ENCODE results near the gene ECM1. TPM values are rescaled to one million over a fixed set of nuclear protein-coding genes. Genes with fewer than 3 reads are reported as not detected.

ECM1 gene
- total RNA-seq, 1 donor from 2014 or later: 16.9 TPM

GRCh38 chr1:150479927-150480352 is 28.0 kb upstream of the ECM1 start:
- H3K9me3 ChIP-seq: no peaks in the 10 kb centered on the region

GRCh38 chr1:150484431-150484830 is 23.5 kb upstream of the ECM1 start:
- no peak for ATAC-seq

More at GRCh38 chr1:150479927-150480352, 28.0 kb upstream of the ECM1 start:
- H3K4me3 ChIP-seq: no peak overlapping the region
- H3K36me3 ChIP-seq: no peaks in the 10 kb centered on the region
- intact Hi-C loops (cut with DNase I): no loop called here
- DNase-seq (no peak), ATAC-seq (no peak)
- H3K27ac ChIP-seq: no peak overlapping the region
- no peaks in the 10 kb centered on the region for H3K27me3 ChIP-seq (ENCODE audit: low read depth)
- H3K4me1 ChIP-seq: peaks cover 4% of the 10 kb centered on the region
- TF ChIP-seq, protein P1, sequence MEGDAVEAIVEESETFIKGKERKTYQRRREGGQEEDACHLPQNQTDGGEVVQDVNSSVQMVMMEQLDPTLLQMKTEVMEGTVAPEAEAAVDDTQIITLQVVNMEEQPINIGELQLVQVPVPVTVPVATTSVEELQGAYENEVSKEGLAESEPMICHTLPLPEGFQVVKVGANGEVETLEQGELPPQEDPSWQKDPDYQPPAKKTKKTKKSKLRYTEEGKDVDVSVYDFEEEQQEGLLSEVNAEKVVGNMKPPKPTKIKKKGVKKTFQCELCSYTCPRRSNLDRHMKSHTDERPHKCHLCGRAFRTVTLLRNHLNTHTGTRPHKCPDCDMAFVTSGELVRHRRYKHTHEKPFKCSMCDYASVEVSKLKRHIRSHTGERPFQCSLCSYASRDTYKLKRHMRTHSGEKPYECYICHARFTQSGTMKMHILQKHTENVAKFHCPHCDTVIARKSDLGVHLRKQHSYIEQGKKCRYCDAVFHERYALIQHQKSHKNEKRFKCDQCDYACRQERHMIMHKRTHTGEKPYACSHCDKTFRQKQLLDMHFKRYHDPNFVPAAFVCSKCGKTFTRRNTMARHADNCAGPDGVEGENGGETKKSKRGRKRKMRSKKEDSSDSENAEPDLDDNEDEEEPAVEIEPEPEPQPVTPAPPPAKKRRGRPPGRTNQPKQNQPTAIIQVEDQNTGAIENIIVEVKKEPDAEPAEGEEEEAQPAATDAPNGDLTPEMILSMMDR (IDR thresholded peaks at IDR 0.05): no peak

DNA sequence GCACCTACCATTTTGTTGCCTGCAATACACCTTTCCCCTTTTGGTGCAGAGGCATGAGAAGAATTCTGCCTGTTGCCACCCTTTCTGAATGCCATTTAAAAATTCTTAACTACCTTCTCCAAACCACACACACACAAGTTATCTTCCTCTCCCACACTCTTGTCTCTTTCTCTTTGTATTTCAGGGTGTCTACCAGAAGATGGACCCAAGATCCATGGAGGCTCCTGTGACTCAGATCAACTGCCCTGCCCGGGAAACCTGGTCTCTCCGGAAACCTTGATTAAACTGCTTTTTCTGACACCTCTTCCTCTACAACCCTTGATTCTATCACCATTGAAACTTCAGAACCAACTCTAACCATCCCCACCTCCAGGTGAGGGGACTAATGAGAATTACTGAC is 23.0 kb upstream of the ECM1 start:
- no peak for ATAC-seq
- TF ChIP-seq, protein P1 (IDR thresholded peaks at IDR 0.05): no peak
- no peak overlapping the region for H3K27ac ChIP-seq
- H3K36me3 ChIP-seq: peaks cover 12% of the 10 kb centered on the region
- peaks cover 13% of the 10 kb centered on the region for H3K4me1 ChIP-seq
- no peaks in the 10 kb centered on the region for H3K9me3 ChIP-seq
- H3K4me3 ChIP-seq: no peak overlapping the region
- no peak for DNase-seq
- intact Hi-C loops (cut with DNase I): no loop called here
- H3K27me3 ChIP-seq (ENCODE audit: low read depth): no peaks in the 10 kb centered on the region

More at GRCh38 chr1:150484431-150484830, 23.5 kb upstream of the ECM1 start:
- Histone ChIP-seq H3K27ac (no peak overlapping the region), H3K9me3 (no peaks in the 10 kb centered on the region), H3K27me3 (ENCODE audit: low read depth) (no peaks in the 10 kb centered on the region), H3K4me1 (peaks cover 13% of the 10 kb centered on the region), H3K4me3 (no peak overlapping the region), H3K36me3 (peaks cover 8% of the 10 kb centered on the region)
- intact Hi-C loops (cut with DNase I): no loop called here
- TF ChIP-seq, protein P1 (IDR thresholded peaks at IDR 0.05): no peak
- DNase-seq: no peak

DNA sequence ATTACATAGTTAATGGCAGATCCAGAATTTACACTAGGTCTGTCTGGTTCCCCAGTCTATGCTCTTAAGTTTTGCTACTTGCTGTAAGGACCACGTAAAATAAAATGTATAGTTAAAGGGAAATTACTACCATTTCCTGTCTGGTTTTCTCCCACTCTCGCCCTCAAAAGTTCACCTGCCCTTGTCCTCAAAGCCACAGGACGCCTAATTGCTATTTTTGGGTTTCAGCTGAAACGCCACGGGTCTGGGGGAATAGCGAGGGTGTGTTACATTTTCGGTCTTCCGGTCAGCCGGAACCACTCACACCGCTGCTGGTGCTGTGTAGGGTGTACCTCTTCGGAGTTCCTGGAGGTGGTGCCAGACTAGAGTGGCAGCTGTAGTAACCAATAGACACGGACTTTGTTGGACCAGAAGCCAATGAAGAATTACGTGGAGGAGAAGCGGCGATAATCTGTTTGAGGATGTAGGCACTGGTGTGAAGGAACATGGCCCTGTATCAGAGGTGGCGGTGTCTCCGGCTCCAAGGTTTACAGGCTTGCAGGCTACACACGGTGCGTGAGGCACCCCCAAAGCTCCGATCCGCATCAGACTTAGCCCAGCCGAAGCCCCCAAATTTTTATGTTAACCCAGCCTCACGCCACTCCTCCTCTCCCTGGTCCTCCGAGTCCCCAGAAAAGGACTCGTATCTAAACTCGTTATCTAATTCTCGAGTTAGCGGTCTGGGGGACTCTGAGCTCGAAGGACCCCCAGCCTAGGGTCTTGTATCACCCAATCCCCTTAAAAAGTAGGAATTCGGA is 20.7 kb upstream of the ECM1 start, which contains the start of gene TARS2:
Gene TARS2, plus strand, starts transcription at position 454 of the 797 bp plus-strand sequence. Its CDS starts 32 bp downstream, at position 486.
- H3K27me3 ChIP-seq (ENCODE audit: low read depth): no peaks in the 10 kb centered on the region
- H3K36me3 ChIP-seq: peaks cover 36% of the 10 kb centered on the region
- H3K4me1 ChIP-seq: peaks cover 13% of the 10 kb centered on the region
- ATAC-seq: peak; percentile 100
- DNase-seq: peak; percentile 93
- intact Hi-C loops (cut with DNase I): no loop called here
- peak within 1 kb of the TSS; percentile 83 for H3K27ac ChIP-seq
- H3K9me3 ChIP-seq: no peaks in the 10 kb centered on the region
- peak within 1 kb of the TSS; percentile 94 for H3K4me3 ChIP-seq
- TF ChIP-seq, protein P1 (IDR thresholded peaks at IDR 0.05): peak; percentile 29

GRCh38 chr1:150487763-150488115 is 20.2 kb upstream of the ECM1 start:
- H3K4me1 ChIP-seq: peaks cover 13% of the 10 kb centered on the region
- no peak for DNase-seq

More at GRCh38 chr1:150487763-150488115, 20.2 kb upstream of the ECM1 start:
- Histone ChIP-seq H3K9me3 (no peaks in the 10 kb centered on the region), H3K4me3 (peak overlapping the region; percentile 94), H3K27ac (peak overlapping the region; percentile 83), H3K27me3 (ENCODE audit: low read depth) (no peaks in the 10 kb centered on the region), H3K36me3 (peaks cover 40% of the 10 kb centered on the region)
- intact Hi-C loops (cut with DNase I): no loop called here
- peak in 1 of 2 donors; percentile 2 for ATAC-seq
- TF ChIP-seq, protein P1 (IDR thresholded peaks at IDR 0.05): no peak

Data from lower lobe of right lung (tissue), 2 donors.